OCI-LY3 (cell line): ENCODE results near the gene NBEA.

ENCODE experiments used
- H2AFZ ChIP-seq: fragments of 200-600, 300-600 bp; shearing (Covaris generic); 2 replicates; pipeline ENCODE4 v1.6.0; 2014; ENCODE audit warnings: antibody characterized with exemption, low read depth, low read length
- H3K27ac ChIP-seq: fragments of 200-600, 300-600 bp; sonication (generic); 2 replicates; pipeline ENCODE4 v1.5.1; 2014; ENCODE audit warnings: mild to moderate bottlenecking, low read length, moderate library complexity, mixed read lengths
- H3K27me3 ChIP-seq: fragments of 200-600, 300-600 bp; sonication (generic); 2 replicates; pipeline ENCODE4 v1.6.1; 2014; ENCODE audit warnings: low read depth, low read length, mixed read lengths
- H3K36me3 ChIP-seq: fragments of 200-600, 300-600 bp; sonication (generic); replicated peaks from 2 replicates; pipeline ENCODE3; 2014; ENCODE audit warnings: low read depth, low read length, mixed read lengths
- H3K4me1 ChIP-seq: fragments of 300-600, 200-600 bp; sonication (generic); 2 replicates; pipeline ENCODE4 v1.6.1; 2014; ENCODE audit warnings: low read length, mixed read lengths
- H3K4me2 ChIP-seq: fragments of 200-600, 300-600 bp; sonication (generic); 2 replicates; pipeline ENCODE4 v1.6.1; 2014; ENCODE audit warnings: low read length, mixed read lengths
- H3K4me3 ChIP-seq: fragments of 300-600, 200-600 bp; sonication (generic); 2 replicates; pipeline ENCODE4 v1.5.1; 2014; ENCODE audit warnings: antibody characterized with exemption, mild to moderate bottlenecking, low read length, moderate library complexity
- H3K79me2 ChIP-seq: fragments of 300-600, 200-600 bp; shearing (Covaris generic); 2 replicates; pipeline ENCODE4 v1.6.1; 2014; ENCODE audit warnings: mild to moderate bottlenecking, low read length, mixed read lengths
- H3K9ac ChIP-seq: fragments of 300-600, 200-600 bp; shearing (Covaris generic); 2 replicates; pipeline ENCODE4 v1.6.0; 2014; ENCODE audit warnings: mild to moderate bottlenecking, low read length, moderate library complexity
- H3K9me3 ChIP-seq: fragments of 200-600, 300-600 bp; shearing (Covaris generic); 2 replicates; pipeline ENCODE4 v1.6.1; 2014; ENCODE audit warnings: low read length, mixed read lengths; ENCODE audit not compliant: insufficient read depth
- H4K20me1 ChIP-seq: fragments of 200-600, 300-600 bp; sonication (generic); 2 replicates; pipeline ENCODE4 v1.6.1; 2016; ENCODE audit warnings: low read length, mixed read lengths; ENCODE audit not compliant: insufficient read depth
- CTCF ChIP-seq: fragments of 200-600, 300-600 bp; sonication (generic); IDR thresholded peaks from 2 replicates; pipeline ENCODE4 v1.5.1; 2014; ENCODE audit warnings: antibody characterized with exemption, low read length, low read depth
- EZH2phosphoT487 ChIP-seq: fragments of 200-600 bp; shearing (Covaris generic); IDR thresholded peaks from 2 replicates; pipeline ENCODE4 v1.6.1; 2018; ENCODE audit warnings: antibody characterized with exemption, mixed run types, low read depth

The NBEA gene

GRCh38 chr13:35698911-35699576 is 757.0 kb downstream of the NBEA start:
- no peak overlapping the region for H2AFZ ChIP-seq
- TF ChIP-seq CTCF, result no peak
- TF ChIP-seq EZH2phosphoT487, result no peak
- H4K20me1 ChIP-seq, result no peaks in the 10 kb centered on the region
- H3K4me1 ChIP-seq, result peaks cover 14% of the 10 kb centered on the region
- H3K4me3 ChIP-seq, result no peak overlapping the region
- no peaks in the 10 kb centered on the region for H3K79me2 ChIP-seq
- peaks cover 5% of the 10 kb centered on the region; the same call in 1 of the 2 replicates for H3K27me3 ChIP-seq
- H3K9ac ChIP-seq, result no peak overlapping the region
- no peaks in the 10 kb centered on the region for H3K9me3 ChIP-seq
- no peaks in the 10 kb centered on the region for H3K36me3 ChIP-seq
- H3K27ac ChIP-seq, result no peak overlapping the region
- no peak overlapping the region for H3K4me2 ChIP-seq

- TF ChIP-seq CTCF (no peak), EZH2phosphoT487 (no peak)
- H3K9me3 ChIP-seq, result no peaks in the 10 kb centered on the region
- peaks cover 5% of the 10 kb centered on the region for H3K4me1 ChIP-seq
- H3K4me3 ChIP-seq, result no peak overlapping the region
- no peaks in the 10 kb centered on the region for H3K79me2 ChIP-seq
- no peak overlapping the region for H3K9ac ChIP-seq
- no peak overlapping the region for H3K27ac ChIP-seq
- no peak overlapping the region for H2AFZ ChIP-seq
- H3K36me3 ChIP-seq, result no peaks in the 10 kb centered on the region
- H4K20me1 ChIP-seq, result no peaks in the 10 kb centered on the region
- H3K4me2 ChIP-seq, result no peak overlapping the region
- H3K27me3 ChIP-seq, result peaks cover 5% of the 10 kb centered on the region; the same call in 1 of the 2 replicates
These were observed 757.9 kb downstream of the NBEA start for GRCh38 chr13:35699825-35700510.

GRCh38 chr13:35700671-35701070 is 758.6 kb downstream of the NBEA start:
- Histone ChIP-seq H3K4me1 (no peaks in the 10 kb centered on the region), H2AFZ (no peak overlapping the region), H3K27ac (no peak overlapping the region), H3K36me3 (no peaks in the 10 kb centered on the region), H3K9me3 (no peaks in the 10 kb centered on the region), H4K20me1 (no peaks in the 10 kb centered on the region), H3K9ac (no peak overlapping the region), H3K27me3 (peaks cover 5% of the 10 kb centered on the region; the same call in 1 of the 2 replicates), H3K4me2 (no peak overlapping the region), H3K4me3 (no peak overlapping the region), H3K79me2 (no peaks in the 10 kb centered on the region)
- TF ChIP-seq CTCF, result no peak
- no peak for TF ChIP-seq EZH2phosphoT487

DNA sequence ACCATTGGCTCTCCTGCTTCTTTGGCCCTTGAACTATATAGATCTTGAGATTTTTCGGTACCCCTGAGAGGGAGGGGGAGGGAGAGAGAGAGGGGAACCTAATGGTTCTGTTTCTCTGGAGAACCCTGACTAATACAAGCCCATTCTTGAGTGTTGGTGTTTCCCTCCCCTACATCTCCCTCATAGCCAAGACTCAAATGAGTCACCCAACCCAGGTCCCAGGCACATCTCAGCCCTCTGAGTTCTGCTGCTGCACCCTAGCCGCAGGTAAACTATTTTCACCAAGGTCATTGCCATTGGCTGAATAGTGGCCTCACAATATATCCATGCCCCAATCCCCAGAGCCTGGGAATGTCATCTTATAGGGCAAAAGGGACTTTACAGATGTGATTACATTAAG is 760.2 kb downstream of the NBEA start:
- no peak overlapping the region for H3K27ac ChIP-seq
- H3K36me3 ChIP-seq, result no peaks in the 10 kb centered on the region
- peaks cover 5% of the 10 kb centered on the region; the same call in 1 of the 2 replicates for H3K27me3 ChIP-seq
- no peak overlapping the region for H2AFZ ChIP-seq
- H3K9ac ChIP-seq, result no peak overlapping the region
- H3K4me1 ChIP-seq, result no peaks in the 10 kb centered on the region
- no peak overlapping the region for H3K4me3 ChIP-seq
- no peaks in the 10 kb centered on the region for H3K9me3 ChIP-seq
- no peak overlapping the region for H3K4me2 ChIP-seq
- no peak for TF ChIP-seq EZH2phosphoT487
- no peaks in the 10 kb centered on the region for H4K20me1 ChIP-seq
- no peaks in the 10 kb centered on the region for H3K79me2 ChIP-seq
